Stimulated activated CD8-positive, alpha-beta memory T cell treated with anti-CD3 and anti-CD28 coated beads, Interleukin-7, amount 100 ng/mL, for 48 hours (primary cell): ENCODE results near the gene DLG1.
A peak's percentile ranks its signal among the peaks of the same experiment; 100 is the strongest.

Experiments used
- DNase-seq, 2 donors: peaks; one replicate each; pipeline ENCODE4 v3.0.0-alpha.2; 2020; ENCODE audit warnings: low read depth in 1 of 2; ENCODE audit errors: extremely low read depth in 1 of 2

DLG1 gene

DNA sequence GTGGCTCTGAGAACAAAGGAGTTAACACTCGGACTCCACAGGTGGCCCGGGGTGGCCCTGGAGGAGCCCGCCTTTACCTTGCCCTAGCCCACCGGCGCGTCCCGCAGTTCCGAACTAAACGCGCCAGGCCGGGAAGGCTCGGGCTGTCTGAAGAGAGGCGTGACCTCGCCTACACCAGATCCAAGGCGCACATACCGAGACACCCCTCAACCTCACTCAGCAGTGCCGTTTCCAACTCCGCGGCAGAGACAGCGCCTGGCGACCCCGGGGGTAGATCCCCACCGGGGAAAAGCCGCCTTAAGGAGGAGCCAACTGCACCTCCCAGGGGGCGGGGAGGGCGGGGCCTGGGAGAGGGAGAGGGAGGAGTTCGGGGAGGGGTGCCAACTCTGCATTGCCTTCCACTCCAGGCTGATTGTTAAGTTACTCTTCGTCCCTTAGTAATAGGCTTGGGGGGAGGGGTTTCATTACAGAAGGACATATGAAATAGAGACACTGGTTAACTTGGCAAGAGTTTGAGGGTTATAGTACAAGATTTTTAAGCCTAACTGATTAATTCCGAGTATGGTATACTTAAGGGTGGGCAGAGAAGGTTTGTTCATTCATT lies at the start of gene DLG1:
Gene DLG1 (minus strand): TSS at position 272 of the 604 bp plus-strand sequence. CDS start 1,408 bp downstream, outside the sequence.
- peak; percentile 79 to 86 for DNase-seq

GRCh38 chr3:197348014-197348413 lies 49.6 kb upstream of the DLG1 start:
- no peak for DNase-seq

DNA sequence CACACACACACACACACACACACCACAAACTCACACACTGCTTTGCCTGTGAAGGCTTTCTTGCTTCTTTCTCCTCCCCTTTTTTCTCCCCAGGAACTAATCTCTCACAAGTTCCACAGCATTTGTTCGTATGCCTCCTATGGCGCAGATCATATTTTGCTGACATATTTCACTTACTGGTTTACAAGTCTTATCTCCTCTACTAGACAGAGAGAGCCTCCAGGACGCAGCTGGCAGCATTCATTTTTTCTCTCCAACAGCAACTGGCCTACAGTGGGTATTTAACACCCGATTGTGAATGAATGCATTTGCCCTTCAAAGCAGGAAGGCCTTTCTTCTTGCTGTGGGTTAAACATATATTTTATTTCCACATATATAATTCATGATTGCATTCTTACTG lies 47.0 kb upstream of the DLG1 start:
- no peak for DNase-seq

DNA sequence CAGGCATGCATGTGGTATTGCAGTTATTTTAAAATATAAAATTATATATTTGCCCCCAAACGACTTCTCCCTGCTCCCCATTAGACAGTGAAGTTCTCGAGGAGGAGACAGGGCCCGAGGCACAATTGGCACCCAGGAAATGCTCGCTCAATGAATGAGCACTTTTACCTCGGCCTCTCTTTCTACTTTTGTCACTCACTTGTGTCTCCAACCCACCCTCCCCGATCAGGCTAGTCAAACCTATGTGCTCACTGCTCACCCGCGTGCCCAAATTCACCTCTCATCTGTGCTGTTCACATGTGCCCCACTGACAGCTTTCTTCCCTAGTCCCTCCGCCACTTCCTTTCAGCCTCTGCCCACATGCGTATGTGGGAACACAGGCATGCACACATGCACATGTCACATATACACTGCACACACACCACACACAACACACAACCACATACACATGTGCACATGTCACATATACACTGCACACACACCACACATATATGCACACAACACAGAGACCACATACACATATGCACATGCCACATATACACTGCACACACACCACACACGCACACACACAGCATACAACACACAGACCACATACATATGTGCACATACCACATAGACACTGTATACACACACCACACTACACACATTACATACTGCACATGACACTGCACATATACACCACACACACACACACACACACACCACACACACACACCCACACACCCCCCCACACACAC lies 46.3 kb upstream of the DLG1 start:
- no peak for DNase-seq

DNA sequence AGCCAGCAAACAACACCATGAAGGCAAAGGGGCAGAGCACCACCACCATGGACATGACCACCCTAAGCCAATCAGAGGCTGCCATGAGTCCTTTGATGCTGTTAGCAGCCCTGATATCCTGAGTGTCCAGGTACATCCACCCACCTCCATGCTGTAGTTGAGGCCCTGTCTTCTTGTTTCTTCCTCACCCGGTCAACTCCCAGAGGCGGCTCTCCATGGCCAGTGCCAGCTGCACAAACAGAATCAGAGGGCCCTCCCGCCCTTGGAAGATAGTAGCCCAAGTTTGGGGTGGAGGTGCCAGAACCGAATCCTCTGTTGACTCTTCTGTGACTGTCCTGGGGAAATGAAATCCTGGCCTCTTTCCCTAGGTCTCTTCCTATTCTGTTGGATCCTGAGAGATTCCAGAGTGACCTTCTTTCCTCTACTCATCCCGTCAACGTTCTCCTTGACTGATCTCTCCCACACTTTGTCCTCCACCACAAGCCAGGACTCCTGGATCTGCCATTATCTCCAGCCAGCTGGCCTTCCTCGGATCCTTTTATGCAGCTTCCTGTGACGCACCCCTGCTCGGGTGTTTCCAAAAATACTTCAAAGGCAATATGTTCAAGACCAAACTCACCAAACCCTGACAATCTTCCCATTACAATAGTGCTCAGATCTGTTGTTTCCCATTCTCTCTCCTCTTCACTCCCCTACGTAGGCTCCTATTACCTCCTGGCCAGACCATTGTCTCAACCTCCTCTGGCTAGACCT lies 45.4 kb upstream of the DLG1 start:
- no peak for DNase-seq

DNA sequence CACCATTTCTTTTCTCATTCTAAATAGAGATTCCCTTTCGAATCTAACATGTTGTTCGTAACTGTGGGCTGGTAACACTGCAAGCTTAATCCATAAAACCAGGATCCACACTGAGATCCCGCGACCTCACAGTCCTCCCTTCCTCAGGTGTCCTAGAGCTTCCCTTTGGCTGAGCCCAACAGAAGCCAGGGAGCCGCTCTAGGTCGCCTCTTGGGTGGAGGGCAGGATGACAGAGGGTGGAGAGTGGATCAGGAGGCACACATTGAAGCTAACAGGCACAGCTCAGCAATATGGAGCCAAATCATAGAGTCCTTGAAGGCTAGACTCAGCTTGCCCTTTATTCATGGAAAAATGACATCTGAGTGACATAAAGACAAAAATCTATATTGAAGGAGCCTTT lies 44.7 kb upstream of the DLG1 start:
- no peak for DNase-seq

DNA sequence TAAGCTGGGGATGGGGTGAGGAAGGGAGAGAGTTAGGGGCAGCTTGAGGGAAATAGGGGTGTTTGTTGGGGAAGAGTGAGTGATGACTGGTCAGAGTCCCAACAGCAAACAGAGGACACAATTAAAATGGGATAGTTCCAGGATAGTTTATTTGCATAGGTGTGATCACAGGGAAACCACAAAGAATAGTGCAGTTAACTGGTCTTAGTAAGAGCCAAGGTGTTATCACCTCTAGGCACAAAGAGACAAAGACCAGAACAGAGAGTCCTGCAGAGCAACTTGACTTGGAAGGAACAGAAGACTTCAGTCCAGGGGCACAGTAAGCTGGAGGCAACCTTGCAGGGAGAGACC lies 42.1 kb upstream of the DLG1 start:
- DNase-seq: no peak

DNA sequence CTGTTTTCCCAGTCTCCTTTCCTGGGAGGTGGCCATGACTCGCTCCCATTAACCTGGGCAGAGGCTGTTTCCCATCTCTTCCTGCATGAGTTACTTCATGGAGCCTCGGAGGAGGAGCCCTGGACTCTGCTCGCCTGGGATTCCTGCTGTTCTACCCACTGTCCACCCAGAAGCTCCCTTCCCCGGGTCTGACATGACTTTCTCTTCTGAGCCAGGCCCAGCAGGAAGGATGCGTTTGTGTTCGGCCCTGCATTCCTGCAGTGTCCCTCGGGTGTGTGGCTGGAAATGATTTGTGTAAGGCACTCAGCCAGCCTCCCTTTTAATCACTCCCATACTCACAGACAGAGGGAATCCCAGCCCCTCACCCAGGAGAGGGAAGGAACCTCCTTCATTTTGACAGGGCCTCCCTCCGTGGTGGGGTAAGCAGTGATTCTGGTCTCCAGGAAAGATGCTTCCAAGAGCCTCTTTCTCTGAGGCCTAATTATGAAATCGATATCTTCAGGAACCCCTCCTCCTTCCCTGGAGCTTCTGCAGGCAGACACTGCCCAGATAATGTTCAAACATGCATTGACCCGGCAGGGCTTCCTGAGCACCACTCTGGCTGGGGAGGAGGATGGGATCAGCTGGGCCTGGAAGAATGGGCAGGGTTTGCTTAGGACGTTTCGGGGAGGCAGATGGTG lies 41.6 kb upstream of the DLG1 start:
- no peak for DNase-seq

DNA sequence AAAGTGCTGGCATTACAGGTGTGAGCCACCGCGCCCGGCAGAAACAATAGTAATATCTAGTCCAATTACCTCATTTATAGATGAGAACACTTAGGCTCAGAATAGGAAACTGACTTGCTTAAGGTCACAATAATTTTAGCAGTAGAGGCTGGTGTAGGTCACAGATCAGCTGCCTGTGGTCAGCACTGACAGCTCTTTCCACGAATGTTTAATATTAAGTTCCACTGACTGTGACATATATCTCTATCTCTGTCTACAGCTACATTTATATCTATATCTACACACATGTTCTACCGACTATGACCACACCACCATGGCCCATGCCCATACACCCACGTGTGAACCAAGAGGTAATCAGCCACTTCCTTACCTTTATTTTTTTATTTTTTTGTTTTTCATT lies 40.2 kb upstream of the DLG1 start:
- no peak for DNase-seq

- DNase-seq: no peak
These were observed 39.2 kb upstream of the DLG1 start for GRCh38 chr3:197337656-197338055.

DNA sequence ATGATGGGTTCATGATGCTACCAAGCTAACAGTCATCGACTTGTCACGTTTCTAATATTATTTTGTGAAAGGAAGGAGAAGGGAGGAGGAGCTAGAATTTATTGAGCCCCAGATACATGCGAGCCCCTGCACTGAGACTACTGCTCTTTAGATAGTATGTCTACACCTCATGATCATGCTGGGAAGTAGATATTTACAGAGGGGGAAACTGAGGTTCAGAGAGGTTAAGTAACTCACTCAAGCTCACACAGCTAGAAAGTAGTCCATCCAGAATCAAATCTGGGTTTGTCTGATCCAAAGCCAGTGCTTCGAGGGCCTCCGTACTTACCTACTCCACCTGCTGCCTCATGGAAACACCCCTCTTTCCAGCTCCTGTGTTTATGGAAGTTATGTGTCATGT lies 38.8 kb upstream of the DLG1 start:
- DNase-seq: no peak

- DNase-seq: no peak
These were observed 37.9 kb upstream of the DLG1 start for GRCh38 chr3:197336348-197336747.

DNA sequence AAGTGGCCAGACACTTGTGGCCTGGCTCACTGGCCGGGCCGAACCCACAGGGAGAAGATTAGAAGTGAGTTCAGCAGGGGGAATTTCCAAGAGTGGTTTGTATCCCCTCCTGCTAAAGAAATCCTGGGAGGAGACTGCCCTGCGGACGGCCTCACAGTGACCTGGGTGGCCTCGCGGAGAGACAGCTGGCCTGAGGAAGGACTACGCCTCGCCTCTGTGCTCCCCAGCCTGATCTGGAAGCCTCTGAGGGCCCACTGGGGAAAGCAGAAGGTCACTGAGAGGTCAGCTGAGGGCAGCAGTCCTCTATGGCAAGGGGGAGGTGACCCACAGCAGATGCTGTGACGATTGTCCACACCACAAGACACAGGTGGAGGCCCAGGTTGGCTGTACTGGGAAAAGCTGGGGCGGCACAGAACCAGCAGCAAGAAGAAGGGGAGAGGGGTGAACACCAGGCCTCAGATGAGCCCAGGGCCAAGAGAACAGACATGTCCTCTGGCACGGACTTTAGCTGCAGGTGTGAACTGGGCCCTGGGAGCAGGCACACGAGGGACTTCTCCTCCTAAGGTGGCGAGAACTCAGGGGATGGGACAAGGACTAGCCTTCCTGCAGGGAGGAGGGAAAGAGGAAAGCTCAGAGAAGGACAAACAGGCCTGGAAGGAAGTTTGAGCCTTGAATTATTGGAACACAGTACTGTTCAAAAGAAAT lies 37.2 kb upstream of the DLG1 start:
- no peak for DNase-seq

- no peak for DNase-seq
These were observed 35.7 kb upstream of the DLG1 start for GRCh38 chr3:197333901-197334639.

GRCh38 chr3:197331131-197331530 lies 32.7 kb upstream of the DLG1 start:
- DNase-seq: no peak

GRCh38 chr3:197329382-197329781 lies 31.0 kb upstream of the DLG1 start:
- no peak for DNase-seq

- no peak for DNase-seq
These were observed 29.8 kb upstream of the DLG1 start for GRCh38 chr3:197328198-197328597.

DNA sequence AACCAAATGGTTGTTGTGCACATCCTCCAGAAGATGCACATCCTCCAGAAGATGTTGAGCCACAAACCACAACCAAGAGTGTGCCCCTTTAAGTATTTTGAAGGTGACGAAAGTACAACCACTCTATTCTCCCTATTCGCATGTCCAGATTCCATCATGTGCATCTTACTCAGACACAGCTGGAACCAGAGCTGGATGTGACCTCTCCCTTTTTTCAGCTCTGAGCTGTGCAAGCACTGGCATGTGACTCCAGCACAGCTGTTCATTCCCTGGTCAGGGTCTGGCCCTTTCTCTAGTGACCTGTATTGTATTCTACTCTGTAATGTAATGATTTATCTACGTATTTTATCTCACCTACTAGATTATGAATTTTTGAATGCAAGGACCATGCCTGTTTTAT lies 29.3 kb upstream of the DLG1 start:
- DNase-seq: no peak

- DNase-seq: no peak
These were observed 27.4 kb upstream of the DLG1 start for GRCh38 chr3:197325773-197326172.

DNA sequence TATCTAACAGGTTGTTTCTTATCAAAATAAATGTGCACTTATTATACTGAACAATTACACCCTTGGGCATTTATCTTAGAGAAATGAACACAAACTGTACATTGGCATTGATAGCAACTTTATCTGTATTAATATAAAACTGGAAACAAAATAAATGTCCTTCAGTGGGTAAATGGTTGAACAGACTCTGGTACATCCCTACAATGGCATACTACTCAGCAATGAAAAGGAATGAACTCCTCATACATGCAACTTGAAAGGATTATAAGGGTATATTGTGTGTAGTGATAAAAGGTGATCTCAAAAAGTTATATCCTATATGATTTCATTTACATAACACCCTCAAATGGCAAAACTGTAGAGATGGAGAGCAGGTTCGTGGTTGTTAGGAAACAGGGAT lies 23.7 kb upstream of the DLG1 start:
- DNase-seq: no peak
